Ishikawa (cell line): ENCODE results near the gene MARK3.
A peak's percentile ranks its signal among the peaks of the same experiment; 100 is the strongest.

Experiments
- CEBPB ChIP-seq: IDR thresholded peaks from 2 replicates; pipeline ENCODE4 v1.6.1; 2012
- CREB1 ChIP-seq: IDR thresholded peaks from 2 replicates; pipeline ENCODE4 v1.6.1; 2012; ENCODE audit warnings: low read depth
- EGR1 ChIP-seq: IDR thresholded peaks from 2 replicates; pipeline ENCODE4 v1.6.1; 2012
- EP300 ChIP-seq: IDR thresholded peaks from 2 replicates; pipeline ENCODE4 v1.6.1; 2012; ENCODE audit warnings: borderline replicate concordance
- FOXM1 ChIP-seq: IDR thresholded peaks from 2 replicates; pipeline ENCODE4 v1.6.1; 2012; ENCODE audit warnings: low read depth, borderline replicate concordance
- MAX ChIP-seq: IDR thresholded peaks from 2 replicates; pipeline ENCODE4 v1.6.1; 2012
- NFIC ChIP-seq: IDR thresholded peaks from 2 replicates; pipeline ENCODE4 v1.6.1; 2012
- RAD21 ChIP-seq: IDR thresholded peaks from 2 replicates; pipeline ENCODE4 v1.6.1; 2012; ENCODE audit warnings: low read depth
- REST ChIP-seq: IDR thresholded peaks from 2 replicates; pipeline ENCODE4 v1.6.1; 2012; ENCODE audit warnings: low read depth, mild to moderate bottlenecking
- TAF1 ChIP-seq: IDR thresholded peaks from 2 replicates; pipeline ENCODE4 v1.6.1; 2012; ENCODE audit warnings: low read depth, mild to moderate bottlenecking
- TCF12 ChIP-seq: IDR thresholded peaks from 2 replicates; pipeline ENCODE4 v1.6.1; 2012; ENCODE audit warnings: low read depth
- TEAD4 ChIP-seq: IDR thresholded peaks from 2 replicates; pipeline ENCODE4 v1.6.1; 2012
- USF1 ChIP-seq: IDR thresholded peaks from 2 replicates; pipeline ENCODE4 v1.6.1; 2012
- YY1 ChIP-seq: IDR thresholded peaks from 2 replicates; pipeline ENCODE4 v1.6.1; 2012; ENCODE audit warnings: low read depth
- ZBTB7A ChIP-seq: IDR thresholded peaks from 2 replicates; pipeline ENCODE4 v1.6.1; 2012; ENCODE audit warnings: low read depth

The MARK3 gene

GRCh38 chr14:103546652-103547454, 161.6 kb downstream of the MARK3 start:
- TF ChIP-seq CEBPB (no peak), YY1 (0 out of 2 replicates have a peak, but pooled peaks have one; percentile 13), RAD21 (peak; percentile 97), TEAD4 (no peak), NFIC (no peak), REST (no peak), TAF1 (no peak), MAX (no peak), EP300 (no peak), CREB1 (no peak), USF1 (0 out of 2 replicates have a peak, but pooled peaks have one; percentile 3), TCF12 (no peak), EGR1 (no peak), FOXM1 (no peak), ZBTB7A (no peak; the same call in 1 of the 2 replicates)

GRCh38 chr14:103547455-103547940, 162.3 kb downstream of the MARK3 start:
- TF ChIP-seq REST (no peak), USF1 (no peak), MAX (no peak), TEAD4 (no peak), YY1 (no peak), TCF12 (no peak), TAF1 (no peak), NFIC (no peak), ZBTB7A (no peak), CREB1 (no peak), FOXM1 (no peak), RAD21 (no peak), CEBPB (no peak), EGR1 (no peak), EP300 (no peak)

- TF ChIP-seq ZBTB7A (no peak), TAF1 (no peak), NFIC (no peak), MAX (no peak), REST (no peak), CREB1 (no peak), FOXM1 (no peak), TCF12 (no peak), YY1 (no peak), TEAD4 (no peak), EGR1 (no peak)
These were observed 162.8 kb downstream of the MARK3 start for GRCh38 chr14:103547941-103548462.
